PC-9 (cell line): Measurements from ENCODE around the gene STARD8. TPM values are rescaled to one million over a fixed set of nuclear protein-coding genes. Genes with fewer than 3 reads are reported as not detected.

ENCODE experiments used
- BruUV-seq: library from RNA; stranded (reverse); fragments of 400-500 nt; replicated peaks from 2 replicates; lab custom pipeline; 2021; lab: Mats Ljungman, UMichigan
- CTCF ChIA-PET: fragments of 300-600 bp; sonication (Branson Sonifier 250); formaldehyde crosslinking; loops from one replicate; lab custom pipeline; 2022; ENCODE audit warnings: antibody characterized with exemption; lab: Charles Lee
- POLR2A ChIA-PET: fragments of 300-600 bp; sonication (Branson Sonifier 250); formaldehyde crosslinking; loops from one replicate; lab custom pipeline; 2022; ENCODE audit warnings: antibody characterized with exemption; ENCODE audit not compliant: unreplicated experiment; lab: Charles Lee
- DNase-seq, 2 experiments: peaks; one replicate each; pipeline versions ENCODE4 v3.0.0 to v3.0.0-alpha.2; 2015 to 2022; ENCODE audit warnings: mixed read lengths in 1 of 2
- H2AFZ ChIP-seq: fragments of 200-600 bp; sonication (generic); 2 replicates; pipeline ENCODE4 v1.8.1; 2017; ENCODE audit warnings: antibody characterized with exemption
- H3F3A ChIP-seq: fragments of 200-600 bp; sonication (generic); 2 replicates; pipeline ENCODE4 v1.8.1; 2017; ENCODE audit warnings: antibody characterized with exemption, mild to moderate bottlenecking, low read depth; ENCODE audit not compliant: insufficient read depth
- H3K27ac ChIP-seq: fragments of 200-600 bp; sonication (generic); 2 replicates; pipeline ENCODE4 v1.6.1; 2016; ENCODE audit warnings: mixed run types
- H3K27me3 ChIP-seq: fragments of 200-600 bp; sonication (generic); 2 replicates; pipeline ENCODE4 v1.6.1; 2016; ENCODE audit warnings: low read depth, mixed run types; ENCODE audit not compliant: insufficient read depth
- H3K36me3 ChIP-seq: fragments of 200-600 bp; sonication (generic); 2 replicates; pipeline ENCODE4 v1.6.1; 2016; ENCODE audit warnings: low read depth, mixed run types
- H3K4me1 ChIP-seq: fragments of 200-600 bp; sonication (generic); replicated peaks from 2 replicates; pipeline ENCODE4 v1.6.1; 2016; ENCODE audit warnings: mixed run types; ENCODE audit not compliant: insufficient read depth
- H3K4me2 ChIP-seq: fragments of 200-600 bp; sonication (generic); 2 replicates; pipeline ENCODE4 v1.6.1; 2017; ENCODE audit warnings: mixed run types
- H3K4me3 ChIP-seq: fragments of 200-600 bp; sonication (generic); 2 replicates; pipeline ENCODE4 v1.6.1; 2016; ENCODE audit warnings: mixed run types
- H3K79me2 ChIP-seq: fragments of 200-600 bp; sonication (generic); 2 replicates; pipeline ENCODE4 v1.6.1; 2017; ENCODE audit warnings: low read depth, mixed run types
- H3K9me2 ChIP-seq: fragments of 200-600 bp; sonication (generic); 2 replicates; pipeline ENCODE4 v1.8.1; 2017; ENCODE audit warnings: mild to moderate bottlenecking; ENCODE audit not compliant: insufficient read depth
- H3K9me3 ChIP-seq: fragments of 200-600 bp; sonication (generic); 2 replicates; pipeline ENCODE4 v1.8.1; 2016; ENCODE audit warnings: low read depth; ENCODE audit not compliant: insufficient read depth
- H4K20me1 ChIP-seq: fragments of 200-600 bp; sonication (generic); 2 replicates; pipeline ENCODE4 v1.8.1; 2017; ENCODE audit not compliant: insufficient read depth
- EZH2 ChIP-seq: fragments of 200-600 bp; sonication (generic); IDR thresholded peaks from 2 replicates; pipeline ENCODE4 v1.8.0; 2017; ENCODE audit warnings: antibody characterized with exemption, low read depth
- intact Hi-C: fragments of 100-400 bp; cut with micrococcal nuclease; formaldehyde crosslinking; loops from one replicate; pipeline ENCODE4 v1.10.0; 2022; ENCODE audit not compliant: unreplicated experiment
- total RNA-seq: library from RNA; stranded (reverse); gene quantifications from 2 replicates; pipeline ENCODE4 v1.2.3, GENCODE V29; 2021
- TF ChIP-seq, protein P1 (sequence below): fragments of 200-600 bp; sonication (generic); conservative IDR thresholded peaks from 2 replicates; pipeline ENCODE4 v1.6.1; 2017; ENCODE audit warnings: mixed run types, antibody characterized with exemption, mild to moderate bottlenecking, moderate library complexity

The STARD8 gene
- total RNA-seq, 1 experiment from 2014 or later, result 2.2 TPM

DNA sequence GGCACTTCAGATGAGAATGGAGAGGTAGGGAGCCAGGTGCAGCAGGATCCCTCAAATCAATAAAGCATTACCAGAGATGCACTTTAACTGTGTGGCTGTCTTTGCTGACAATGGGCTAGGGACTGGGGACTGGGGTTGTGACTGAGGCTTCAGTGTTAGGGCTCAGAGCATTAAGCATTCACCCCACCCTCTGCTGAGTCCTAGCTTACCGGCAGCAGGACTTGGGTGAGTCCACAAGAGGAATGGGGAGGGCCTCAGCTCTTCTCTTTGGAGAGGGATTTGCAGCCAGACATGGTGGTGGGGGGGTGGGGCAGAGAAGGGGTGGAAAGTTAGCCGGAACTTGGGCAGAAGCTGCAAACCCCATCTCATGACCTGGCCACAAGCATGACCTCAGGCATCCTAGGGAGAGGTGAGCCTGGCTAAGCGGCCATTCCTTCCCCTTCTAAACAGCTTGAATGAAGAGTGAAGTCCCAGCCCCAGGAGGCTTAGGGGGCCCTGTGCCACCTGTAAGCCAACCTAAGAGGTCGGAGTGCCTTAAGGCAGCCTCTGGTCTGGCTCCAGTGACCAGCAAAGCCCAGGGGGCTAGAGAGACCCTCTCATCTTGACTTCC is 78.4 kb downstream of the STARD8 start:
- Histone ChIP-seq H3K9me2 (no peaks in the 10 kb centered on the region), H3K4me2 (no peak overlapping the region), H3K4me3 (no peak overlapping the region), H3K27me3 (no peaks in the 10 kb centered on the region), H3K9me3 (no peaks in the 10 kb centered on the region), H3F3A (no peaks in the 10 kb centered on the region), H3K79me2 (no peaks in the 10 kb centered on the region), H3K4me1 (no peaks in the 10 kb centered on the region), H3K27ac (no peak overlapping the region), H3K36me3 (no peaks in the 10 kb centered on the region), H2AFZ (no peak overlapping the region), H4K20me1 (no peaks in the 10 kb centered on the region)
- TF ChIP-seq, protein P1, sequence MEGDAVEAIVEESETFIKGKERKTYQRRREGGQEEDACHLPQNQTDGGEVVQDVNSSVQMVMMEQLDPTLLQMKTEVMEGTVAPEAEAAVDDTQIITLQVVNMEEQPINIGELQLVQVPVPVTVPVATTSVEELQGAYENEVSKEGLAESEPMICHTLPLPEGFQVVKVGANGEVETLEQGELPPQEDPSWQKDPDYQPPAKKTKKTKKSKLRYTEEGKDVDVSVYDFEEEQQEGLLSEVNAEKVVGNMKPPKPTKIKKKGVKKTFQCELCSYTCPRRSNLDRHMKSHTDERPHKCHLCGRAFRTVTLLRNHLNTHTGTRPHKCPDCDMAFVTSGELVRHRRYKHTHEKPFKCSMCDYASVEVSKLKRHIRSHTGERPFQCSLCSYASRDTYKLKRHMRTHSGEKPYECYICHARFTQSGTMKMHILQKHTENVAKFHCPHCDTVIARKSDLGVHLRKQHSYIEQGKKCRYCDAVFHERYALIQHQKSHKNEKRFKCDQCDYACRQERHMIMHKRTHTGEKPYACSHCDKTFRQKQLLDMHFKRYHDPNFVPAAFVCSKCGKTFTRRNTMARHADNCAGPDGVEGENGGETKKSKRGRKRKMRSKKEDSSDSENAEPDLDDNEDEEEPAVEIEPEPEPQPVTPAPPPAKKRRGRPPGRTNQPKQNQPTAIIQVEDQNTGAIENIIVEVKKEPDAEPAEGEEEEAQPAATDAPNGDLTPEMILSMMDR, result no peak
- no peak for TF ChIP-seq EZH2
- intact Hi-C loops, result no loop called here
- DNase-seq, result no peak
- CTCF ChIA-PET, result no interaction called here
- no TSS peak for BruUV-seq
- POLR2A ChIA-PET, result no interaction called here

DNA sequence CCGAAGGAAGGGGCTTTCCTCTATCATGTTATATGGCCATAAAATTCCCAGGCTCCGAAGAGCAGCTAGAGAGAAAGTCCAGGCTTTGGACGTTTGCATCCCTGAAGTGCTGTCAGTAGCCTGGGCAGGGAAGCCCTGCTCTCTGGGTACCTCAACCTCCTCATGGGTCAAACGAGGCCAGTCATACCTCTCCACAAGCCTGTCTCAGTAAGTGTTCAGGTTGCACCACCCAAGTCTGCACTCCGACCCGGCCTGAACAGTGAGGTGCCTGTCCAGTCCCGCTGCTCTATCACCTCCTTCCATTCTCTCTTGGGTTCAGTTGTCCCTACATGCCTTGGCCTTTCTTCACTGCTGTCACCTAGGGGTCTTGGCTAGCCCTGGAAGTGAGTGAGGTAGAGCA is 78.9 kb downstream of the STARD8 start:
- H3K4me3 ChIP-seq, result no peak overlapping the region
- H3K4me1 ChIP-seq, result no peaks in the 10 kb centered on the region
- H3K4me2 ChIP-seq, result no peak overlapping the region
- intact Hi-C loops, result no loop called here
- H3K79me2 ChIP-seq, result no peaks in the 10 kb centered on the region
- H3K36me3 ChIP-seq, result no peaks in the 10 kb centered on the region
- BruUV-seq, result no TSS peak
- no peaks in the 10 kb centered on the region for H3K27me3 ChIP-seq
- no peaks in the 10 kb centered on the region for H4K20me1 ChIP-seq
- POLR2A ChIA-PET, result no interaction called here
- H3K9me3 ChIP-seq, result no peaks in the 10 kb centered on the region
- DNase-seq, result no peak
- no peaks in the 10 kb centered on the region for H3F3A ChIP-seq
- TF ChIP-seq, protein P1, result no peak
- no peak for TF ChIP-seq EZH2
- CTCF ChIA-PET, result no interaction called here
- no peaks in the 10 kb centered on the region for H3K9me2 ChIP-seq
- H2AFZ ChIP-seq, result no peak overlapping the region
- H3K27ac ChIP-seq, result no peak overlapping the region

DNA sequence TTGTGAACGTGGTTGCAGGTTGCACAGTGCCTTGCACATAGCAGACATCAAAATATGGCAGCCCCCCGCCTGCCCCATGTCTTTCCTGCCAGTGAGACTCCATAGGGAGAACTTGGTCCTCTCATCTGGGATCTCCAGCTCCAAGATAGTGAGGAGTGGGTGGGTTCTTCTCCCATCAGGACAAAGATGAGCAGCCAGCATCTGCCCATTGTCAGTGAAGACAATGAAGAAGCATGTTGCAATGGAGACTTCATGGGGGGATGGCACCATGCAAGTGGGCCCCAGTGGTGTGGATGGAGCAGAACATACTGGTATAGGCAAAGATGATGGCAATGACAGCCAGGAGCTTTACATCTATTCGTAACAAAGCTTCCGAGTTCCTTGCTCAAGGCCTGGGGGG is 80.2 kb downstream of the STARD8 start:
- Histone ChIP-seq H3K27ac (no peak overlapping the region), H2AFZ (no peak overlapping the region), H3F3A (no peaks in the 10 kb centered on the region), H3K9me2 (no peaks in the 10 kb centered on the region), H3K27me3 (no peaks in the 10 kb centered on the region), H3K4me3 (no peak overlapping the region), H3K36me3 (no peaks in the 10 kb centered on the region), H3K9me3 (no peaks in the 10 kb centered on the region), H3K4me2 (no peak overlapping the region), H4K20me1 (no peaks in the 10 kb centered on the region), H3K79me2 (no peaks in the 10 kb centered on the region), H3K4me1 (no peaks in the 10 kb centered on the region)
- ChIA-PET CTCF (no interaction called here), POLR2A (no interaction called here)
- intact Hi-C loops, result no loop called here
- TF ChIP-seq, protein P1, result no peak
- TF ChIP-seq EZH2, result no peak
- DNase-seq, result no peak
- no TSS peak for BruUV-seq
